ENCODE measurements around the gene NPLOC4. TPM values are rescaled to one million over a fixed set of nuclear protein-coding genes. Genes with fewer than 3 reads are reported as not detected.

Gene NPLOC4
- total and polyA plus RNA-seq, 2 of the 13 experiments (the other 11 are each of a cell fraction or from before 2014, with no cell fraction given) = 57.0 to 97.0 TPM

GRCh38 chr17:81680150-81680549 lies 43.2 kb upstream of the NPLOC4 start (continued):
- TF ChIP-seq MXI1 (IDR thresholded peaks at IDR 0.05; ENCODE audit: borderline replicate concordance, low read depth, low read length) (no peak), ZNF143 (CRISPR knock-in tag; IDR thresholded peaks at IDR 0.05) (no peak), ZNF569 (CRISPR knock-in tag; IDR thresholded peaks at IDR 0.05; ENCODE audit: borderline replicate concordance) (no peak), SETDB1 (CRISPR knock-in tag; IDR thresholded peaks at IDR 0.05; ENCODE audit: borderline replicate concordance) (no peak), NPAS2 (CRISPR knock-in tag; IDR thresholded peaks at IDR 0.05; ENCODE audit: borderline replicate concordance) (no peak), ZNF557 (CRISPR knock-in tag; IDR thresholded peaks at IDR 0.05) (no peak), ZNF329 (CRISPR knock-in tag; IDR thresholded peaks at IDR 0.05; ENCODE audit: low read depth) (no peak), ZNF605 (CRISPR knock-in tag; IDR thresholded peaks at IDR 0.05) (0 out of 2 replicates have a peak, but pooled peaks have one; percentile 33), SALL1 (CRISPR knock-in tag; IDR thresholded peaks at IDR 0.05) (0 out of 2 replicates have a peak, but pooled peaks have one; percentile 37), BRF2 (CRISPR knock-in tag; IDR thresholded peaks at IDR 0.05) (no peak), ZBTB20 (CRISPR knock-in tag; IDR thresholded peaks at IDR 0.05; ENCODE audit: borderline replicate concordance, low read depth) (no peak), ZNF746 (CRISPR knock-in tag; IDR thresholded peaks at IDR 0.05) (no peak), PHF20 (CRISPR knock-in tag; IDR thresholded peaks at IDR 0.05) (peak; percentile 51; the same call in 1 of the 2 replicates), MZF1 (CRISPR knock-in tag; IDR thresholded peaks at IDR 0.05; ENCODE audit: borderline replicate concordance) (no peak)
- TF ChIP-seq, protein P1, sequence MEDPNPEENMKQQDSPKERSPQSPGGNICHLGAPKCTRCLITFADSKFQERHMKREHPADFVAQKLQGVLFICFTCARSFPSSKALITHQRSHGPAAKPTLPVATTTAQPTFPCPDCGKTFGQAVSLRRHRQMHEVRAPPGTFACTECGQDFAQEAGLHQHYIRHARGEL (CRISPR knock-in tag; IDR thresholded peaks at IDR 0.05) = no peak
- TF ChIP-seq, protein P2, sequence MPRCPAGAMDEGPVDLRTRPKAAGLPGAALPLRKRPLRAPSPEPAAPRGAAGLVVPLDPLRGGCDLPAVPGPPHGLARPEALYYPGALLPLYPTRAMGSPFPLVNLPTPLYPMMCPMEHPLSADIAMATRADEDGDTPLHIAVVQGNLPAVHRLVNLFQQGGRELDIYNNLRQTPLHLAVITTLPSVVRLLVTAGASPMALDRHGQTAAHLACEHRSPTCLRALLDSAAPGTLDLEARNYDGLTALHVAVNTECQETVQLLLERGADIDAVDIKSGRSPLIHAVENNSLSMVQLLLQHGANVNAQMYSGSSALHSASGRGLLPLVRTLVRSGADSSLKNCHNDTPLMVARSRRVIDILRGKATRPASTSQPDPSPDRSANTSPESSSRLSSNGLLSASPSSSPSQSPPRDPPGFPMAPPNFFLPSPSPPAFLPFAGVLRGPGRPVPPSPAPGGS (CRISPR knock-in tag; IDR thresholded peaks at IDR 0.05) = no peak
- TF ChIP-seq, protein P3, sequence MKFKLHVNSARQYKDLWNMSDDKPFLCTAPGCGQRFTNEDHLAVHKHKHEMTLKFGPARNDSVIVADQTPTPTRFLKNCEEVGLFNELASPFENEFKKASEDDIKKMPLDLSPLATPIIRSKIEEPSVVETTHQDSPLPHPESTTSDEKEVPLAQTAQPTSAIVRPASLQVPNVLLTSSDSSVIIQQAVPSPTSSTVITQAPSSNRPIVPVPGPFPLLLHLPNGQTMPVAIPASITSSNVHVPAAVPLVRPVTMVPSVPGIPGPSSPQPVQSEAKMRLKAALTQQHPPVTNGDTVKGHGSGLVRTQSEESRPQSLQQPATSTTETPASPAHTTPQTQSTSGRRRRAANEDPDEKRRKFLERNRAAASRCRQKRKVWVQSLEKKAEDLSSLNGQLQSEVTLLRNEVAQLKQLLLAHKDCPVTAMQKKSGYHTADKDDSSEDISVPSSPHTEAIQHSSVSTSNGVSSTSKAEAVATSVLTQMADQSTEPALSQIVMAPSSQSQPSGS (CRISPR knock-in tag; IDR thresholded peaks at IDR 0.05) = no peak

Data from HepG2 (cell line).